ENCODE data around the gene NR2F2.

GRCh38 chr15:96296264-96296663 lies 34.2 kb upstream of the NR2F2 start:
- TF ChIP-seq, protein P1, sequence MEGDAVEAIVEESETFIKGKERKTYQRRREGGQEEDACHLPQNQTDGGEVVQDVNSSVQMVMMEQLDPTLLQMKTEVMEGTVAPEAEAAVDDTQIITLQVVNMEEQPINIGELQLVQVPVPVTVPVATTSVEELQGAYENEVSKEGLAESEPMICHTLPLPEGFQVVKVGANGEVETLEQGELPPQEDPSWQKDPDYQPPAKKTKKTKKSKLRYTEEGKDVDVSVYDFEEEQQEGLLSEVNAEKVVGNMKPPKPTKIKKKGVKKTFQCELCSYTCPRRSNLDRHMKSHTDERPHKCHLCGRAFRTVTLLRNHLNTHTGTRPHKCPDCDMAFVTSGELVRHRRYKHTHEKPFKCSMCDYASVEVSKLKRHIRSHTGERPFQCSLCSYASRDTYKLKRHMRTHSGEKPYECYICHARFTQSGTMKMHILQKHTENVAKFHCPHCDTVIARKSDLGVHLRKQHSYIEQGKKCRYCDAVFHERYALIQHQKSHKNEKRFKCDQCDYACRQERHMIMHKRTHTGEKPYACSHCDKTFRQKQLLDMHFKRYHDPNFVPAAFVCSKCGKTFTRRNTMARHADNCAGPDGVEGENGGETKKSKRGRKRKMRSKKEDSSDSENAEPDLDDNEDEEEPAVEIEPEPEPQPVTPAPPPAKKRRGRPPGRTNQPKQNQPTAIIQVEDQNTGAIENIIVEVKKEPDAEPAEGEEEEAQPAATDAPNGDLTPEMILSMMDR (IDR thresholded peaks at IDR 0.05; ENCODE audit: low read depth, low read length, poor library complexity, severe bottlenecking) = no peak
- TF ChIP-seq EZH2phosphoT487 (IDR thresholded peaks at IDR 0.05; ENCODE audit: borderline replicate concordance, low read length) = no peak
